ENCODE measurements around the gene MDM1. TPM values are rescaled to one million over a fixed set of nuclear protein-coding genes. Genes with fewer than 3 reads are reported as not detected.

Gene MDM1
- total and polyA plus RNA-seq, 2 experiments from 2014 or later, result 13.6 to 18.9 TPM

DNA sequence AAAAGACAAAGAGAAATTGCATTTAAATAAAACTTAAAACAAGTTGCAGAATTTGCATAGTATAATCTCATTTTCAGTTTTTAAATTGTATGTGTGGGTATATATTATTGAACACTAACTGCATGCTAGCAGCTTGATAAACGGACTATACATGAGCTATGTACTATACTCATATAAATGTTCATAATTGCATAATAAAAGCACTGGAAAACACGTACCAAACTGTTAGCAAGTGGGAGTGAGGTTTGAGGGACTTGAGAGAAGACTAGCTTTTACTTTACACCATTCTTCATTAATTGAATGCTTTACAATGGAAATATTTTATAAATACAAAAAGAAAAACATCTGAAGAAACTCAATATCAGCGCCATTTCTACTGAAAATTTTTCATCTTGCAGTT lies 32.2 kb upstream of the MDM1 start:
- Histone ChIP-seq H3K36me3 (ENCODE audit: insufficient read depth) (no peaks in the 10 kb centered on the region), H3K79me2 (replicated peaks; ENCODE audit: insufficient read depth) (no peaks in the 10 kb centered on the region), H3K4me3 (no peak overlapping the region), H3F3A (replicated peaks; ENCODE audit: low read depth) (no peaks in the 10 kb centered on the region), H3K4me1 (ENCODE audit: insufficient read depth) (peaks cover 11% of the 10 kb centered on the region; the same call in 1 of the 2 replicates), H3K4me2 (peak overlapping the region; percentile 61), H3K9me2 (ENCODE audit: insufficient read depth) (no peaks in the 10 kb centered on the region), H4K20me1 (replicated peaks; ENCODE audit: insufficient read depth) (no peaks in the 10 kb centered on the region; the same call in 1 of the 2 replicates), H3K27me3 (ENCODE audit: insufficient read depth) (no peaks in the 10 kb centered on the region), H2AFZ (peak overlapping the region; percentile 94), H3K27ac (ENCODE audit: low read depth) (peak overlapping the region; percentile 55; the same call in 1 of the 2 replicates)
- H3K36me3 Mint-ChIP-seq (ENCODE audit: low read depth), result no peaks in the 10 kb centered on the region
- no peak overlapping the region for H3K27ac Mint-ChIP-seq
- H3K9me3 Mint-ChIP-seq, result no peaks in the 10 kb centered on the region
- H3K4me3 Mint-ChIP-seq, result no peak overlapping the region
- TF ChIP-seq CTCF (conservative IDR thresholded peaks at IDR 0.05; ENCODE audit: low read depth in 2 of 2) (no peak), ETS1 (IDR thresholded peaks at IDR 0.05) (no peak), ZNF331 (CRISPR knock-in tag; IDR thresholded peaks at IDR 0.05; ENCODE audit: low read depth) (no peak), POLR2AphosphoS5 (IDR thresholded peaks at IDR 0.05; ENCODE audit: low read depth) (no peak), NANOG (IDR thresholded peaks at IDR 0.05; ENCODE audit: borderline replicate concordance) (no peak), STAT1 (IDR thresholded peaks at IDR 0.05; ENCODE audit: unreplicated experiment) (no peak), ZNF114 (CRISPR knock-in tag; IDR thresholded peaks at IDR 0.05) (no peak), JUNB (IDR thresholded peaks at IDR 0.05; ENCODE audit: unreplicated experiment) (no peak), REST (IDR thresholded peaks at IDR 0.05; ENCODE audit: unreplicated experiment) (no peak), EZH2phosphoT487 (IDR thresholded peaks at IDR 0.05; ENCODE audit: unreplicated experiment) (no peak), EZH2 (IDR thresholded peaks at IDR 0.05; ENCODE audit: low read depth, unreplicated experiment) (no peak), CREB1 (CRISPR knock-in tag; IDR thresholded peaks at IDR 0.05; ENCODE audit: low read depth) (no peak)
- TF ChIP-seq, protein P1, sequence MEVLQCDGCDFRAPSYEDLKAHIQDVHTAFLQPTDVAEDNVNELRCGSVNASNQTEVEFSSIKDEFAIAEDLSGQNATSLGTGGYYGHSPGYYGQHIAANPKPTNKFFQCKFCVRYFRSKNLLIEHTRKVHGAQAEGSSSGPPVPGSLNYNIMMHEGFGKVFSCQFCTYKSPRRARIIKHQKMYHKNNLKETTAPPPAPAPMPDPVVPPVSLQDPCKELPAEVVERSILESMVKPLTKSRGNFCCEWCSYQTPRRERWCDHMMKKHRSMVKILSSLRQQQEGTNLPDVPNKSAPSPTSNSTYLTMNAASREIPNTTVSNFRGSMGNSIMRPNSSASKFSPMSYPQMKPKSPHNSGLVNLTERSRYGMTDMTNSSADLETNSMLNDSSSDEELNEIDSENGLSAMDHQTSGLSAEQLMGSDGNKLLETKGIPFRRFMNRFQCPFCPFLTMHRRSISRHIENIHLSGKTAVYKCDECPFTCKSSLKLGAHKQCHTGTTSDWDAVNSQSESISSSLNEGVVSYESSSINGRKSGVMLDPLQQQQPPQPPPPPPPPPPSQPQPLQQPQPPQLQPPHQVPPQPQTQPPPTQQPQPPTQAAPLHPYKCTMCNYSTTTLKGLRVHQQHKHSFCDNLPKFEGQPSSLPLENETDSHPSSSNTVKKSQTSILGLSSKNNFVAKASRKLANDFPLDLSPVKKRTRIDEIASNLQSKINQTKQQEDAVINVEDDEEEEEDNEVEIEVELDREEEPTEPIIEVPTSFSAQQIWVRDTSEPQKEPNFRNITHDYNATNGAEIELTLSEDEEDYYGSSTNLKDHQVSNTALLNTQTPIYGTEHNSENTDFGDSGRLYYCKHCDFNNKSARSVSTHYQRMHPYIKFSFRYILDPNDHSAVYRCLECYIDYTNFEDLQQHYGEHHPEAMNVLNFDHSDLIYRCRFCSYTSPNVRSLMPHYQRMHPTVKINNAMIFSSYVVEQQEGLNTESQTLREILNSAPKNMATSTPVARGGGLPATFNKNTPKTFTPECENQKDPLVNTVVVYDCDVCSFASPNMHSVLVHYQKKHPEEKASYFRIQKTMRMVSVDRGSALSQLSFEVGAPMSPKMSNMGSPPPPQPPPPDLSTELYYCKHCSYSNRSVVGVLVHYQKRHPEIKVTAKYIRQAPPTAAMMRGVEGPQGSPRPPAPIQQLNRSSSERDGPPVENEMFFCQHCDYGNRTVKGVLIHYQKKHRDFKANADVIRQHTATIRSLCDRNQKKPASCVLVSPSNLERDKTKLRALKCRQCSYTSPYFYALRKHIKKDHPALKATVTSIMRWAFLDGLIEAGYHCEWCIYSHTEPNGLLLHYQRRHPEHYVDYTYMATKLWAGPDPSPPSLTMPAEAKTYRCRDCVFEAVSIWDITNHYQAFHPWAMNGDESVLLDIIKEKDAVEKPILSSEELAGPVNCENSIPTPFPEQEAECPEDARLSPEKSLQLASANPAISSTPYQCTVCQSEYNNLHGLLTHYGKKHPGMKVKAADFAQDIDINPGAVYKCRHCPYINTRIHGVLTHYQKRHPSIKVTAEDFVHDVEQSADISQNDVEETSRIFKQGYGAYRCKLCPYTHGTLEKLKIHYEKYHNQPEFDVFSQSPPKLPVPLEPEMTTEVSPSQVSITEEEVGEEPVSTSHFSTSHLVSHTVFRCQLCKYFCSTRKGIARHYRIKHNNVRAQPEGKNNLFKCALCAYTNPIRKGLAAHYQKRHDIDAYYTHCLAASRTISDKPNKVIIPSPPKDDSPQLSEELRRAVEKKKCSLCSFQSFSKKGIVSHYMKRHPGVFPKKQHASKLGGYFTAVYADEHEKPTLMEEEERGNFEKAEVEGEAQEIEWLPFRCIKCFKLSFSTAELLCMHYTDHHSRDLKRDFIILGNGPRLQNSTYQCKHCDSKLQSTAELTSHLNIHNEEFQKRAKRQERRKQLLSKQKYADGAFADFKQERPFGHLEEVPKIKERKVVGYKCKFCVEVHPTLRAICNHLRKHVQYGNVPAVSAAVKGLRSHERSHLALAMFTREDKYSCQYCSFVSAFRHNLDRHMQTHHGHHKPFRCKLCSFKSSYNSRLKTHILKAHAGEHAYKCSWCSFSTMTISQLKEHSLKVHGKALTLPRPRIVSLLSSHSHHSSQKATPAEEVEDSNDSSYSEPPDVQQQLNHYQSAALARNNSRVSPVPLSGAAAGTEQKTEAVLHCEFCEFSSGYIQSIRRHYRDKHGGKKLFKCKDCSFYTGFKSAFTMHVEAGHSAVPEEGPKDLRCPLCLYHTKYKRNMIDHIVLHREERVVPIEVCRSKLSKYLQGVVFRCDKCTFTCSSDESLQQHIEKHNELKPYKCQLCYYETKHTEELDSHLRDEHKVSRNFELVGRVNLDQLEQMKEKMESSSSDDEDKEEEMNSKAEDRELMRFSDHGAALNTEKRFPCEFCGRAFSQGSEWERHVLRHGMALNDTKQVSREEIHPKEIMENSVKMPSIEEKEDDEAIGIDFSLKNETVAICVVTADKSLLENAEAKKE (CRISPR knock-in tag; IDR thresholded peaks at IDR 0.05), result no peak
- peaks cover 16% of the 10 kb centered on the region for H3K4me1 Mint-ChIP-seq
- ATAC-seq (no peak), DNase-seq (ENCODE audit: low spot score) (no peak)
- peaks cover 1% of the 10 kb centered on the region for H3K27me3 Mint-ChIP-seq (ENCODE audit: insufficient read depth, low read depth, poor library complexity)

All from GM23338 (cell line).